Immature natural killer cell (primary cell): Measurements from ENCODE around the gene XAB2. TPM values are rescaled to one million over a fixed set of nuclear protein-coding genes. Genes with fewer than 3 reads are reported as not detected.

Experiments used
- DNase-seq, 3 donors: peaks; one replicate each; pipeline ENCODE4 v3.0.0; 2022; ENCODE audit warnings: mixed read lengths in 1 of 3
- H3K27ac Mint-ChIP-seq, 6 donors: one replicate each; pipeline ENCODE4 v1.8.0; 2020; ENCODE audit warnings: mixed read lengths in 6 of 6, mild to moderate bottlenecking in 5 of 6, inconsistent platforms in 4 of 6, moderate library complexity in 3 of 6
- H3K27me3 Mint-ChIP-seq, 3 donors: one replicate each; pipeline ENCODE4 v1.8.0; 2020 to 2021; ENCODE audit warnings: low read depth in 3 of 3, mild to moderate bottlenecking in 3 of 3, mixed read lengths in 3 of 3, moderate library complexity in 3 of 3, inconsistent platforms in 1 of 3
- H3K36me3 Mint-ChIP-seq, 3 donors: one replicate each; pipeline ENCODE4 v1.8.0; 2020; ENCODE audit warnings: mixed read lengths in 3 of 3, inconsistent platforms in 2 of 3, mild to moderate bottlenecking in 2 of 3
- H3K4me1 Mint-ChIP-seq, 2 donors: one replicate each; pipeline ENCODE4 v1.8.0; 2020; ENCODE audit warnings: inconsistent platforms in 2 of 2, mild to moderate bottlenecking in 2 of 2, mixed read lengths in 2 of 2, moderate library complexity in 1 of 2
- H3K4me3 Mint-ChIP-seq, 5 donors: one replicate each; pipeline ENCODE4 v1.8.0; 2020; ENCODE audit warnings: mild to moderate bottlenecking in 5 of 5, mixed read lengths in 5 of 5, inconsistent platforms in 3 of 5, moderate library complexity in 3 of 5
- H3K9me3 Mint-ChIP-seq, 6 donors: one replicate each; pipeline ENCODE4 v1.8.0; 2020; ENCODE audit warnings: mild to moderate bottlenecking in 6 of 6, mixed read lengths in 6 of 6, inconsistent platforms in 4 of 6, moderate library complexity in 3 of 6
- polyA plus RNA-seq, 3 donors: library from polyadenylated mRNA; unstranded; fragments of 300-500 nt; fragmentation: Illumina TruSeq; gene quantifications; one replicate each; pipeline ENCODE4 v1.2.3, GENCODE V29; 2021

The XAB2 gene
- polyA plus RNA-seq, 3 donors from 2014 or later = 5.5 to 13.3 (median 12.4) TPM

DNA sequence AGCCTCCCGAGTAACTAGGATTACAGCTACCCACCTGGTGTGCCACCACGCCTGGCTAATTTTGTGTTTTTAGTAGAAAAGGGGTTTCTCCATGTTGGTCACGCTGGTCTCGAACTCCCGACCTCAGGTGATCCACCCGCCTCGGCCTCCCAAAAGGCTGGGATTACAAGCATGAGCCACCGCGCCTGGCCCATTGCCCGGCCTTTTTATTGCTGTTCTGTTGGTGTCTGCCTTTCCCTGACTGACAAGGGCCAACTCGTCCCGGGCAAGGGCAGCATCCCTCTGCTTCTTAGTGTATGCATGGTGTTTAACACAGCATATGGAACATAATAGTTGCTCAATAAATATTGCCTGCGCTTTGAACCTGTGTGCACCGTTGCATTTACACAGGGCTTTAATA, 33.3 kb upstream of the XAB2 start:
- Mint-ChIP-seq H3K27ac (no peak overlapping the region), H3K4me1 (no peaks in the 10 kb centered on the region), H3K27me3 (peaks cover 2 to 9% (median 3%) of the 10 kb centered on the region in 3 donors), H3K9me3 (no peaks in the 10 kb centered on the region), H3K4me3 (no peak overlapping the region), H3K36me3 (no peaks in the 10 kb centered on the region)
- no peak for DNase-seq

GRCh38 chr19:7661744-7662538, 32.6 kb upstream of the XAB2 start:
- H3K27ac Mint-ChIP-seq = no peak overlapping the region
- H3K4me3 Mint-ChIP-seq = no peak overlapping the region
- H3K4me1 Mint-ChIP-seq = no peaks in the 10 kb centered on the region
- peaks cover 2 to 8% (median 3%) of the 10 kb centered on the region in 3 donors for H3K27me3 Mint-ChIP-seq
- H3K36me3 Mint-ChIP-seq = no peaks in the 10 kb centered on the region
- no peak for DNase-seq
- no peaks in the 10 kb centered on the region for H3K9me3 Mint-ChIP-seq

- H3K27ac Mint-ChIP-seq = peak overlapping the region in 1 of 6 donors; percentile 16
Measured at GRCh38 chr19:7658219-7658686, 28.9 kb upstream of the XAB2 start.

DNA sequence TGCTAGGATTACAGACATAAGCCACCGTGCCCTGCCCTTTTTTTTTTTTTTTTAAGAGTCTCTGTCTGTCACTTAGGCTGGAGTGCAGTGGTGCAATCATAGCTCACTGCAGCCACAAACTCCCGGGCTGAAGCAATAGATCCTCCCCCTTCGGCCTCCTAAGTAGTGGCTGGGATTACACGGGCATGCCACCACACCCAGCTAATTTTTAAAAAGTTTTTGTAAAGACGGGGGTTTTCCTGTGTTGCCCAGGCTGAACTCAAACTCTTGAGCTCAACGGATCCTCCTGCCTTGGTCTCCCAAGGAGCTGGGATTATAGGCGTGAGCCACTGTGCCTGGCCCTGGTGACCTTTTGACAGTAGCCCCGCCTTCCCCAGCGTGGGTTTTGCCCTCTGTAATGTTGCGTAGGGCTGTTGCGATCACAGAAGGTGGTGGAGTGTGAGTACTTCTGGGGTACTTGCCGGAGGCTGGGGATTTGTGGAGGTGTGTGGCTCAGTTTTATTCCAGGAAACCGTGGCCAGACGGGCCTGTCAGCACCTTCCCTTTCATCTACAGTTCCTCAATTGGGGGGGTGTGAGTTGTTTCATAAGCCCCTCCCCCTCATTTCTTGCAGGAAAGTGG, 27.9 kb upstream of the XAB2 start:
- Mint-ChIP-seq H3K27ac (no peak overlapping the region), H3K4me3 (no peak overlapping the region), H3K27me3 (peaks cover 2 to 7% (median 2%) of the 10 kb centered on the region in 3 donors), H3K36me3 (no peaks in the 10 kb centered on the region), H3K9me3 (no peaks in the 10 kb centered on the region), H3K4me1 (peaks cover 7 to 9% of the 10 kb centered on the region in 2 donors)
- DNase-seq = no peak

More at GRCh38 chr19:7658219-7658686, 28.9 kb upstream of the XAB2 start:
- Mint-ChIP-seq H3K4me3 (no peak overlapping the region), H3K36me3 (no peaks in the 10 kb centered on the region), H3K4me1 (peaks cover 0 to under 1% of the 10 kb centered on the region in 2 donors), H3K27me3 (peaks cover 2 to 4% (median 3%) of the 10 kb centered on the region in 3 donors), H3K9me3 (no peaks in the 10 kb centered on the region)
- DNase-seq = no peak

DNA sequence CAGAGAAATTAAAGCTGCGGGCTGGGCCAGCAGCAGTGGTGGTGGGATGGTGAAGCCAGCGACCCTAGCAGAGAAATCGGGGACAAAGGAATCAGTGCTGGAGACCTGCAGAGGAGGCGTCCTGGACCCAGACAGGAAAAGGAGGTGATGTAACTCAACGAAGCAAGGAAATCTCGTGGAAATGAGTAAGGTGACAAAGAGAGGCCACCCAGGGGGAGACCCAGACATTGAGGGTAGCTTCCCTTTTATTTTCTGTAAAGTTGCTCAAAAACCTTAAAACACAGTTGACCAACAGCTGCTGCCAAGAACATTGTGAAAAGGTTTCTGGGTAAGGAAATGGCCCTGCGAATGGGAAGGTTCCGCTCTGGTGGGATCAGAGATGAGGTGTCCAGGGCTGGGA, 26.2 kb upstream of the XAB2 start:
- no peak overlapping the region for H3K4me3 Mint-ChIP-seq
- H3K4me1 Mint-ChIP-seq = peaks cover 11 to 15% of the 10 kb centered on the region in 2 donors
- H3K27ac Mint-ChIP-seq = peak overlapping the region in 1 of 6 donors; percentile 55
- H3K27me3 Mint-ChIP-seq = peaks cover 4 to 11% (median 4%) of the 10 kb centered on the region in 3 donors
- no peaks in the 10 kb centered on the region for H3K36me3 Mint-ChIP-seq
- no peaks in the 10 kb centered on the region for H3K9me3 Mint-ChIP-seq
- no peak for DNase-seq

DNA sequence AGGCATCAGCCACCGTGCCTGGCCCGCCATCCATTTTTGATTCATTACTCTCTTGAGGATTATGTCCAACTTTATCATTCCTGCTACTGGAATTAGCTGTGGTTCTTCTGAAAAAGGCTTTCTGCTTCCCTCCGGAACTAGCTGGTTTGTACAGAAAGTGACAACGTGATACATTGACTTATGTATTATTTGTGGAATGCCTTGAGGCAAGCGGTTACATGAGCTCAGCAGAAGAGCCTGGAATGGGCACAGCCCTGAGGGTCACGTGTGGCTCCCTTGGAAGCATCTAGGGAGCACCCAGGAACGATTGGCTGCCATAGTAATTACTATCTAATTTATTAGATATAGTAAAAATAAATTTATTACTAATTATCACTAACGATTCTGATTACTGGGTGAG, 25.1 kb upstream of the XAB2 start:
- no peaks in the 10 kb centered on the region for H3K36me3 Mint-ChIP-seq
- H3K27me3 Mint-ChIP-seq = peaks cover 3 to 11% (median 4%) of the 10 kb centered on the region in 3 donors
- DNase-seq = no peak
- H3K4me1 Mint-ChIP-seq = peaks cover 11 to 15% of the 10 kb centered on the region in 2 donors
- H3K27ac Mint-ChIP-seq = peak overlapping the region in 2 of 6 donors; percentile 30 to 46
- H3K4me3 Mint-ChIP-seq = no peak overlapping the region
- no peaks in the 10 kb centered on the region for H3K9me3 Mint-ChIP-seq

DNA sequence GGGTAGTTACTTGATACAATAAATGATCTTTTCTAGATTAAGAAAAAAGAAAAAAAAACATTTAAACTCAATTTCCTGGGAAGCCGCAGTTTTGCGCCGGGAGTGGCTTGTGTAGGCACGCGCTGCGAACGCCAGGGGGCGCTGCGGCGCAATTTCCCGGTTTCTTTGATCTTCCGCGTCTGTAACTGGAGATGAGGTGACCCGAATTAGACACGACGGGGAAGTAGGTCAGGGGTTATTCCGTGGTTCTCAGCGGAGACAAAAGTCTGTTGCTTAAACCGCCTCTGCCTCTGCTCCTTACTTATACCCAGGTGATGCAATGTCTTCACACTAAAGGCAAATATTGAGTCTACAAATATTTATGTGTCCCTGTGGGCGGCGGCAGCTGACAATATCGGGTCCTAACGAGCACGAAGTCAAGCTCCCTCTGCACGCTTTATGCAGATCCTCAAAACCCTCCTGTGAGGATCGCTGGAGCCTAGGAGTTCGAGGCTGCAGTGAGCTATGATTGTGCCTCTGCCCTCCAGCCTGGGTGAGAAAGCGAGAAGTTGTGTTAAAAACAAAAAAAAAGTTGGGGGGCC, 22.8 kb upstream of the XAB2 start:
- Mint-ChIP-seq H3K9me3 (no peaks in the 10 kb centered on the region), H3K27me3 (peaks cover 3 to 8% (median 4%) of the 10 kb centered on the region in 3 donors), H3K4me3 (peak overlapping the region; percentile 78 to 90 (median 84)), H3K36me3 (no peaks in the 10 kb centered on the region), H3K27ac (peak overlapping the region; percentile 77 to 91 (median 86)), H3K4me1 (peaks cover 11 to 15% of the 10 kb centered on the region in 2 donors)
- DNase-seq = peak; percentile 82 to 84 (median 84)

DNA sequence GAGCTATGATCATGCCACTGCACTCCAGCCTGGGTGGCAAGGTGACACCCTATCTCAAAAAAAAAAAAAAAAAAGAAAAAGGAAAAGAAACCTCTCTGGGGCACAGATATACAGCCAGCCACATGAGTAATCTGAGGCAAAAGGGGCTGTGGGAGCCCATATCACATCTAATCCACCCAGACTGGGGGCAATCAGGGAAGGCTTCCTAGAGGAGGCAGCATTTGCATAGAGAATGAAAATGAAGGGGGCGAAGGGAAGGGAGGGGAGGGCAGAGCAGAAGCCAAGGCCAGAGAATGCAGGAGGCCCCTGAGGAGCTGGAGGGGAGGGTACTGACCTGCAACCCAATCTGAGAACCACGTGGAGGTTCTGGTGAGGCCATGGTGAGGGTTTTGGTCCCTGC, 20.8 kb upstream of the XAB2 start:
- no peak overlapping the region for H3K27ac Mint-ChIP-seq
- H3K4me1 Mint-ChIP-seq = peaks cover 11 to 15% of the 10 kb centered on the region in 2 donors
- no peak for DNase-seq
- no peak overlapping the region for H3K4me3 Mint-ChIP-seq
- peaks cover 0 to 4% (median 3%) of the 10 kb centered on the region in 3 donors for H3K36me3 Mint-ChIP-seq
- H3K27me3 Mint-ChIP-seq = peaks cover 3 to 8% (median 4%) of the 10 kb centered on the region in 3 donors
- H3K9me3 Mint-ChIP-seq = no peaks in the 10 kb centered on the region

DNA sequence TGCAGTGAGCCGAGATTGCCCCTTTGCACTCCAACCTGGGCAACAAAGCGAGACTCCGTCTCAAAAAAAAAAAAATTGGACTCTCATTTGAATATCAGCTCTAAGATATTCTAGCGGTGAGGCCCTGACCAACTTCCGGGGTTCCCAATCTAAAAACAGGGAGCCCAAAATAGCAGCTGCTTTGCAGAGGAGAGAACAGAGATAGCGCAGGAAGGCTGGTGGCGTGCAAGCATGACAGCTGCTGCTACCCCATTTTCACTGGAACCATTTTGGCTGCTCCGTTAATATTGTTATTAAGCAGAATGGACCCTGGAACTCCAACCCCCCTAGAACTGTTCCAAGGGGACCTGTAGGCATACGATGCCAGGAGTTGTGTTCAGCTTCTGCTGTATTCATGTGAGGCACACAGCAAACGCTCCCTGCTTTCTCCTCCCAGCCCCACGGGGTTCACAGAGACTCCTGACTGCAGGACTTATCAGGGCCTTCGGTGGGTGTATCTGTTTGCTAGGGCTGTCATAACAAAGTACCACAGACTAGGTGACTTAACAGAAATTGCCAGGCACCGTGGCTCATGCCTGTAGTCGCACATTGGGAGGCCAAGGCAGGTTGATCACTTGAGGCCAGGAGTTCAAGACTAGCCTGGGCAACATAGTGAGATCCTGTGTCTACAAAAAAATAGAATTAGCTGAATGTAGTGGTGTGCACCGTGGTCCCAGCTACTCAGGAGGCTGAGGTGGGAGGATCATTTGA, 19.1 kb upstream of the XAB2 start:
- H3K4me1 Mint-ChIP-seq = peaks cover 11 to 15% of the 10 kb centered on the region in 2 donors
- no peak for DNase-seq
- no peaks in the 10 kb centered on the region for H3K9me3 Mint-ChIP-seq
- no peak overlapping the region for H3K27ac Mint-ChIP-seq
- H3K36me3 Mint-ChIP-seq = peaks cover 0 to 4% (median 3%) of the 10 kb centered on the region in 3 donors
- H3K4me3 Mint-ChIP-seq = no peak overlapping the region
- peaks cover 2 to 8% (median 7%) of the 10 kb centered on the region in 3 donors for H3K27me3 Mint-ChIP-seq

DNA sequence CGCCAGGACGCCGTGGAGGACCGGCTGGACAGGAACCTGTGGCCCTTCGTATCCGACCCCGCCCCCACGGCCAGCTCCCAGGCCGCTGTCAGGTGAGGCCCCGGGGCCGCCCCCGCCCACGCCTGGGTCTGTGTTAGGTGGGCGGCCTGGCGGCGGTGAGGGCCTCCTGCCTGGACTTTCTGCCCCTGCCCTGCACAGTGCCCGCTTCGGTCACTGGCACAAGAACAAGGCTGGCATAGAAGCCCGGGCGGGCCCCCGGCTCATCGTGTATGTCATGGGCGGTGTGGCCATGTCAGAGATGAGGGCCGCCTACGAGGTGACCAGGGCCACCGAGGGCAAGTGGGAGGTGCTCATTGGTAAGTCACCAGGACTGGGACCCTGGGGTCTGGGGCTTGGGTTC, 17.8 kb upstream of the XAB2 start:
- Mint-ChIP-seq H3K27ac (no peak overlapping the region), H3K27me3 (peaks cover 2 to 7% (median 3%) of the 10 kb centered on the region in 3 donors), H3K36me3 (peaks cover 0 to 4% (median 3%) of the 10 kb centered on the region in 3 donors), H3K4me1 (peaks cover 3 to 4% of the 10 kb centered on the region in 2 donors), H3K4me3 (no peak overlapping the region), H3K9me3 (no peaks in the 10 kb centered on the region)
- DNase-seq = no peak

GRCh38 chr19:7646426-7646700, 17.0 kb upstream of the XAB2 start:
- no peak overlapping the region for H3K4me3 Mint-ChIP-seq
- H3K27ac Mint-ChIP-seq = no peak overlapping the region
- peaks cover 0 to 4% (median 3%) of the 10 kb centered on the region in 3 donors for H3K36me3 Mint-ChIP-seq
- no peaks in the 10 kb centered on the region for H3K9me3 Mint-ChIP-seq
- H3K27me3 Mint-ChIP-seq = peaks cover 0 to 4% (median 0%) of the 10 kb centered on the region in 3 donors
- no peaks in the 10 kb centered on the region for H3K4me1 Mint-ChIP-seq
- DNase-seq = no peak

DNA sequence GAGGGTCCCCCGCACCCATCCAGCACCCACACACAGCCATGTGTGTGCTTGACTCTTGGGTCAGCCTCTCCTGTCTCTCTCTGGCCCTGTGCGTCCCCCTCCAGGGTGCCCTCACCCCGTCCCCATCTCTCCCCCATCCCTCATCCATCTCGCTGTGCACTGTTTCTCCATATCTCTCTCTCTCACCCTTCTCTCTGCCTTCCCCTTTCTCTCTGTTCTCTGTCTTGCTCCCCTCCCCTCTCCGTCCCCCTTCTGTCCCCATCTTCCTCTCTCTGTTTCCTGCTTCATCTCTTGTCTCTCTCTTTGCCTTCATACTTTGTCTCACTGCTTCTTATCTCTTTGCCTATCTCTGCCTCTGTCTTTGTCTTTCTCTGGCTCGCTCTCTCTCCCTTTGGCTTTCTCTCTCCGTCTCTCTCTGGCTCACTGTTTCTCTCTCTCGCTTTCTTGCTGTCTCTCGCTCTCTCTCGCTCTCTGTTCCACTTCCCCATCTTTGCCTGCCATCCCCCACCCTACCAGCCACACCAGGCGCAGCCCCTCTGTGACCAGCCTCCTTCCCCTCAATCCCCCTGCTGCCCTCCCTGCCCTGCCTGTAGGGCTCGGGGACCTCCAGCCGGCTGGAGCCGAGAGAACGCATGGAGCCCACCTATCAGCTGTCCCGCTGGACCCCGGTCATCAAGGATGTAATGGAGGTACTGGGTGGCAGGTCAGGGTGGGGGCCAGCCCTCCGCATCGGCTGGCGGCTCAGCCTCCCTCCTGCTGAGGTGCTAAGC, 16.5 kb upstream of the XAB2 start:
- Mint-ChIP-seq H3K36me3 (peaks cover 0 to 4% (median 3%) of the 10 kb centered on the region in 3 donors), H3K9me3 (no peaks in the 10 kb centered on the region), H3K4me3 (peak overlapping the region in 1 of 5 donors; percentile 25), H3K4me1 (no peaks in the 10 kb centered on the region), H3K27me3 (peaks cover 0 to 4% (median 0%) of the 10 kb centered on the region in 3 donors), H3K27ac (peak overlapping the region in 3 of 6 donors; percentile 46 to 87 (median 62))
- no peak for DNase-seq

- Mint-ChIP-seq H3K4me1 (peaks cover 3 to 4% of the 10 kb centered on the region in 2 donors), H3K27ac (peak overlapping the region in 1 of 6 donors; percentile 53), H3K4me3 (no peak overlapping the region), H3K9me3 (no peaks in the 10 kb centered on the region), H3K36me3 (peaks cover 0 to 4% (median 3%) of the 10 kb centered on the region in 3 donors), H3K27me3 (peaks cover 0 to 4% (median 0%) of the 10 kb centered on the region in 3 donors)
- DNase-seq = no peak
Measured at GRCh38 chr19:7645163-7645562, 15.8 kb upstream of the XAB2 start.
